GM12892 (cell line): ENCODE measurements around the gene FGR.

Experiments
- POLR2A ChIP-seq: IDR thresholded peaks from 2 replicates; pipeline ENCODE4 v1.6.1; 2011; ENCODE audit warnings: low read depth, low read length, control low read depth
- POLR2AphosphoS5 ChIP-seq: IDR thresholded peaks from 2 replicates; pipeline ENCODE4 v1.6.1; 2011; ENCODE audit warnings: low read depth, low read length, control low read depth

GRCh38 chr1:27660300-27660835, 25.4 kb upstream of the FGR start:
- TF ChIP-seq POLR2A = no peak
- no peak for TF ChIP-seq POLR2AphosphoS5
